HL-60 (cell line): Measurements from ENCODE around the gene IRAK2.

Source experiments
- DNase-seq, 2 experiments: peaks; one replicate each; pipeline ENCODE4 v3.0.0-alpha.2; 2010 to 2020; ENCODE audit warnings: low read depth in 1 of 2, low spot score in 1 of 2
- H3K27ac ChIP-seq: fragments of 250-450 bp; sonication (Bioruptor Pico); replicated peaks from 2 replicates; pipeline ENCODE4 v1.5.1; 2020; ENCODE audit warnings: mild to moderate bottlenecking, moderate library complexity
- H3K27me3 ChIP-seq: fragments of 250-450 bp; sonication (Bioruptor Pico); 2 replicates; pipeline ENCODE4 v1.5.1; 2021; ENCODE audit warnings: mild to moderate bottlenecking, moderate library complexity; ENCODE audit not compliant: insufficient read depth, poor library complexity, severe bottlenecking
- H3K4me3 ChIP-seq: replicated peaks from 2 replicates; pipeline ENCODE4 v1.5.1; 2011; ENCODE audit warnings: mild to moderate bottlenecking, control low read depth, low read length; ENCODE audit not compliant: insufficient read depth
- GABPA ChIP-seq: IDR thresholded peaks from 2 replicates; pipeline ENCODE4 v1.6.1; 2012; ENCODE audit warnings: low read depth
- POLR2AphosphoS5 ChIP-seq: IDR thresholded peaks from 2 replicates; pipeline ENCODE4 v1.6.1; 2012; ENCODE audit warnings: low read depth
- SPI1 ChIP-seq: IDR thresholded peaks from 2 replicates; pipeline ENCODE4 v1.6.1; 2012; ENCODE audit warnings: low read depth, mild to moderate bottlenecking, borderline replicate concordance
- TF ChIP-seq, protein P1 (sequence below): IDR thresholded peaks from one replicate; pipeline ENCODE4 v1.5.1; 2011; ENCODE audit warnings: low read length, control low read depth, inconsistent platforms; ENCODE audit not compliant: insufficient read depth
- TF ChIP-seq, protein P2 (sequence below): IDR thresholded peaks from 2 replicates; pipeline ENCODE4 v1.6.1; 2012; ENCODE audit warnings: low read depth; ENCODE audit not compliant: insufficient replicate concordance

Gene IRAK2

DNA sequence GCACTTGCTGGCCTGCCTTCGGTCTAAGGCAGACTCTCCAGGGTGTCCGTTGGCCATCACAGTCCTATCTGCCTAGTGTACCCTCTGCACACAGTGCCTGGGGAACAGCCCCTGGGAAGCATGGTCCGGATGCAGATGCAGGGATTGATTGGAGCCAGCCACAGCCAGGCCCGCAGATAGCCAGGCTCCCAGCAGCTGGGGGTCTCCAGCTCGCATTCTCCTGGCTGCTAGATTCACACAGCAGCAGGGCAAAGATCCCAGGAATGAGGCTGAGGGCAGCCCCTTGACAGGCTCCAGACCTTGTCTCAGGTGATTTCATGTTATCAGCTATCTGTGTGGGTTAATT, 41.4 kb downstream of the IRAK2 start:
- no peak for DNase-seq
- TF ChIP-seq, protein P1, sequence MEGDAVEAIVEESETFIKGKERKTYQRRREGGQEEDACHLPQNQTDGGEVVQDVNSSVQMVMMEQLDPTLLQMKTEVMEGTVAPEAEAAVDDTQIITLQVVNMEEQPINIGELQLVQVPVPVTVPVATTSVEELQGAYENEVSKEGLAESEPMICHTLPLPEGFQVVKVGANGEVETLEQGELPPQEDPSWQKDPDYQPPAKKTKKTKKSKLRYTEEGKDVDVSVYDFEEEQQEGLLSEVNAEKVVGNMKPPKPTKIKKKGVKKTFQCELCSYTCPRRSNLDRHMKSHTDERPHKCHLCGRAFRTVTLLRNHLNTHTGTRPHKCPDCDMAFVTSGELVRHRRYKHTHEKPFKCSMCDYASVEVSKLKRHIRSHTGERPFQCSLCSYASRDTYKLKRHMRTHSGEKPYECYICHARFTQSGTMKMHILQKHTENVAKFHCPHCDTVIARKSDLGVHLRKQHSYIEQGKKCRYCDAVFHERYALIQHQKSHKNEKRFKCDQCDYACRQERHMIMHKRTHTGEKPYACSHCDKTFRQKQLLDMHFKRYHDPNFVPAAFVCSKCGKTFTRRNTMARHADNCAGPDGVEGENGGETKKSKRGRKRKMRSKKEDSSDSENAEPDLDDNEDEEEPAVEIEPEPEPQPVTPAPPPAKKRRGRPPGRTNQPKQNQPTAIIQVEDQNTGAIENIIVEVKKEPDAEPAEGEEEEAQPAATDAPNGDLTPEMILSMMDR = no peak
- no peak for TF ChIP-seq POLR2AphosphoS5
- TF ChIP-seq GABPA = no peak
- TF ChIP-seq, protein P2, sequence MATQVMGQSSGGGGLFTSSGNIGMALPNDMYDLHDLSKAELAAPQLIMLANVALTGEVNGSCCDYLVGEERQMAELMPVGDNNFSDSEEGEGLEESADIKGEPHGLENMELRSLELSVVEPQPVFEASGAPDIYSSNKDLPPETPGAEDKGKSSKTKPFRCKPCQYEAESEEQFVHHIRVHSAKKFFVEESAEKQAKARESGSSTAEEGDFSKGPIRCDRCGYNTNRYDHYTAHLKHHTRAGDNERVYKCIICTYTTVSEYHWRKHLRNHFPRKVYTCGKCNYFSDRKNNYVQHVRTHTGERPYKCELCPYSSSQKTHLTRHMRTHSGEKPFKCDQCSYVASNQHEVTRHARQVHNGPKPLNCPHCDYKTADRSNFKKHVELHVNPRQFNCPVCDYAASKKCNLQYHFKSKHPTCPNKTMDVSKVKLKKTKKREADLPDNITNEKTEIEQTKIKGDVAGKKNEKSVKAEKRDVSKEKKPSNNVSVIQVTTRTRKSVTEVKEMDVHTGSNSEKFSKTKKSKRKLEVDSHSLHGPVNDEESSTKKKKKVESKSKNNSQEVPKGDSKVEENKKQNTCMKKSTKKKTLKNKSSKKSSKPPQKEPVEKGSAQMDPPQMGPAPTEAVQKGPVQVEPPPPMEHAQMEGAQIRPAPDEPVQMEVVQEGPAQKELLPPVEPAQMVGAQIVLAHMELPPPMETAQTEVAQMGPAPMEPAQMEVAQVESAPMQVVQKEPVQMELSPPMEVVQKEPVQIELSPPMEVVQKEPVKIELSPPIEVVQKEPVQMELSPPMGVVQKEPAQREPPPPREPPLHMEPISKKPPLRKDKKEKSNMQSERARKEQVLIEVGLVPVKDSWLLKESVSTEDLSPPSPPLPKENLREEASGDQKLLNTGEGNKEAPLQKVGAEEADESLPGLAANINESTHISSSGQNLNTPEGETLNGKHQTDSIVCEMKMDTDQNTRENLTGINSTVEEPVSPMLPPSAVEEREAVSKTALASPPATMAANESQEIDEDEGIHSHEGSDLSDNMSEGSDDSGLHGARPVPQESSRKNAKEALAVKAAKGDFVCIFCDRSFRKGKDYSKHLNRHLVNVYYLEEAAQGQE = no peak
- TF ChIP-seq SPI1 = no peak
- Histone ChIP-seq H3K4me3 (no peak overlapping the region), H3K27me3 (no peaks in the 10 kb centered on the region), H3K27ac (no peak overlapping the region)

DNA sequence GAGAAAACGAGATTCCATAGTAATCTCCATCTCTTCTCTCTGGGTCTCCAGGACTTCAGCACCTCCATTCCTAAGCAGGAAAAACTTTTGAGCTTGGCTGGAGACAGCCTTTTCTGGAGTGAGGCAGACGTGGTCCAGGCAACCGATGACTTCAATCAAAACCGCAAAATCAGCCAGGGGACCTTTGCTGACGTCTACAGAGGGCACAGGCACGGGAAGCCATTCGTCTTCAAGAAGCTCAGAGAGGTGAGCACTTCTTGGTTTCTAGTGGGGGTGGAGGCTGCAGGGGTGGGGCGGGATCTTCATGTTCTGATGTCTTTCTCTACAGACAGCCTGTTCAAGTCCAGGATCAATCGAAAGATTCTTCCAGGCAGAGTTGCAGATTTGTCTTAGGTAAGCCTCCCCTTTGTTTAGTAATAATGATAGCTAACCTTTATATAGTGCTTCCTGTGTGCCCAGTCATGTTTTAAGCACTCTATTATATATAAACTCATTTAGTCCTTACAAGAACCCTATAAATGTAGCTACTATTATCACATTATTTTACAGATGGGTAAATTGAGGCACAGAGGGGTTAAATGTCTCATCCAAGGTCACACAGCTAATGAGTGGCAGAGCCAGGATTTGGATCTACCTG, 48.6 kb downstream of the IRAK2 start:
- no peaks in the 10 kb centered on the region for H3K27me3 ChIP-seq
- no peak for DNase-seq
- TF ChIP-seq GABPA (no peak), SPI1 (no peak), POLR2AphosphoS5 (no peak)
- TF ChIP-seq, protein P2 = no peak
- TF ChIP-seq, protein P1 = no peak
- H3K27ac ChIP-seq = no peak overlapping the region
- no peak overlapping the region for H3K4me3 ChIP-seq

- no peak overlapping the region for H3K27ac ChIP-seq
- DNase-seq = no peak
- no peaks in the 10 kb centered on the region for H3K27me3 ChIP-seq
- TF ChIP-seq GABPA (no peak), POLR2AphosphoS5 (no peak), SPI1 (no peak)
- TF ChIP-seq, protein P1 = no peak
- TF ChIP-seq, protein P2 = no peak
- H3K4me3 ChIP-seq = no peak overlapping the region
These were observed 51.1 kb downstream of the IRAK2 start for GRCh38 chr3:10215578-10216368.
